ENCODE data around the gene DHRS3. TPM values are rescaled to one million over a fixed set of nuclear protein-coding genes. Genes with fewer than 3 reads are reported as not detected.

DHRS3 gene
- total RNA-seq, 1 experiment from 2014 or later, result 87.0 TPM

- RAD21 ChIA-PET (ENCODE audit: low non-redundant PET in 1 of 2, low total read pairs in 2 of 2, uncharacterized antibody in 2 of 2, unreplicated experiment in 2 of 2), result no interaction called here
- Histone ChIP-seq H3K4me1 (ENCODE audit: control insufficient read depth in 1 of 2, insufficient read depth in 2 of 2, low read length in 2 of 2) (peaks cover 21 to 42% of the 10 kb centered on the region in 2 experiments; a peak in 3 of 4 replicates), H3K79me2 (ENCODE audit: insufficient read depth, low read length) (no peaks in the 10 kb centered on the region), H3K4me2 (ENCODE audit: low read length) (0 out of 2 replicates have a peak overlapping the region, but pooled peaks have one; percentile 63), H3K27me3 (ENCODE audit: insufficient read depth, low read length) (no peaks in the 10 kb centered on the region), H3K9ac (ENCODE audit: low read length) (no peak overlapping the region), H4K20me1 (ENCODE audit: insufficient read depth) (no peaks in the 10 kb centered on the region), H2AFZ (ENCODE audit: low read depth, low read length, poor library complexity, severe bottlenecking) (peak overlapping the region; percentile 72), H3K9me2 (ENCODE audit: insufficient read depth) (no peaks in the 10 kb centered on the region), H3K9me3 (ENCODE audit: control insufficient read depth in 1 of 2, insufficient read depth in 1 of 2, low read depth in 1 of 2, low read length in 2 of 2) (no peaks in the 10 kb centered on the region), H3K4me3 (replicated peaks in 1 of 2; ENCODE audit: low read depth in 1 of 2, low read length in 2 of 2) (no peak overlapping the region), H3K27ac (ENCODE audit: low read depth, low read length) (no peak overlapping the region), H3K36me3 (ENCODE audit: control insufficient read depth in 1 of 2, insufficient read depth in 2 of 2, low read length in 2 of 2) (no peaks in the 10 kb centered on the region)
- ATAC-seq (no peak), DNase-seq (ENCODE audit: low read depth, low spot score) (no peak)
- BruUV-seq (replicated peaks), result no TSS peak
- CTCF ChIA-PET, result no interaction called here
- POLR2A ChIA-PET, result no interaction called here
- TF ChIP-seq ZFX (IDR thresholded peaks at IDR 0.05) (no peak), JUND (IDR thresholded peaks at IDR 0.05) (no peak), POLR2A (IDR thresholded peaks at IDR 0.05; ENCODE audit: borderline replicate concordance, extremely low read depth, insufficient read depth, insufficient read length) (no peak)
- intact Hi-C loops (cut with micrococcal nuclease), result no loop called here
Measured at GRCh38 chr1:12529640-12530174, 88.3 kb downstream of the DHRS3 start.

DNA sequence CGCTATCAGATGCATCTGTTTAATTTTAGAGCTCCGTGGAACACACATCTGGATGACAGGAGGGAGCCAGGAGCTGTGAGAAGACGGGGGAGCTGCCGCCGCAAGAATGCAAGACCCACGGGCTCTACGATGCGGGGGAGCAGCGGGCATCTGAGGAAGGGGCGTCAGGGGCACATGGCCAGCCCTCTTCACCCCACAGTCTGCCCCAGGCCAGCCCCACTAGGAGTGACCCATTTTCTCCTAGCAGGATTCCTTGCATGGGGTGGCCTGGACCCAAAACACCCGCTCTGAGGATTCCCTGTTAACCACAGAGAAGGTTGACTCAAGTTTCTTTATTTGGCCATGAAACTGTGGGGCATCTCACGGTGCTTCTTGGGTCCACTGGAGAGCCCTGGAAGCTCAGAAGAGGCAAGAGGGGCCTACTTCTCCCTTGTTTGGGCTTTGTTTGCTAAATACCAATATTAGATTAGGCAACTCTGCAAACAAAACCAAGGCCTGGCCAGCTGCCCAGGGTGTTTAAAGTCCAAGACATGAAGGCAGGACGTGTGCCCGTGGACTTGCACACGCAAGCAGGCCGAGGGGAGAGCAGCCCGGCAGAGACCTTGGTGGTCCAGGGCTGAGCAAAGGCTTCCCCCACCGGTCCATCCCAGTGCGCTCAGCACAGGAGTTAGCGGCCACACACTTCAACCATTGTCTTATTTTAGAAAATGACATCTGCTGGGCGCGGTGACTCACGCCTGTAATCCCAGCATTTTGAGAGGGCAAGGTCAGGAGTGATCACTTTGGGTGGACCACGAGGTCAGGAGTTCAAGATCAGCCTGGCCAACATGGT, 89.8 kb downstream of the DHRS3 start:
- H4K20me1 ChIP-seq (ENCODE audit: insufficient read depth), result no peaks in the 10 kb centered on the region
- peak overlapping the region; percentile 72 for H2AFZ ChIP-seq (ENCODE audit: low read depth, low read length, poor library complexity, severe bottlenecking)
- no peaks in the 10 kb centered on the region for H3K9me3 ChIP-seq (ENCODE audit: control insufficient read depth in 1 of 2, insufficient read depth in 1 of 2, low read depth in 1 of 2, low read length in 2 of 2)
- ChIA-PET RAD21 (ENCODE audit: low non-redundant PET in 1 of 2, low total read pairs in 2 of 2, uncharacterized antibody in 2 of 2, unreplicated experiment in 2 of 2) (no interaction called here), CTCF (interaction anchor here (1.0 kb wide), 1 partner anchor 10 kb away, joined by 3 read pairs; no protein-coding TSS in a partner anchor), POLR2A (interaction anchor here (0.6 to 0.9 kb wide), 3 partner anchors 11 to 50 kb away, joined by 3 read pairs; no protein-coding TSS in a partner anchor)
- no peak overlapping the region for H3K27ac ChIP-seq (ENCODE audit: low read depth, low read length)
- H3K9ac ChIP-seq (ENCODE audit: low read length), result no peak overlapping the region
- H3K4me1 ChIP-seq (ENCODE audit: control insufficient read depth in 1 of 2, insufficient read depth in 2 of 2, low read length in 2 of 2), result peaks cover 21 to 42% of the 10 kb centered on the region in 2 experiments; a peak in 3 of 4 replicates
- DNase-seq (ENCODE audit: low read depth, low spot score), result no peak
- H3K4me2 ChIP-seq (ENCODE audit: low read length), result peak overlapping the region; percentile 63
- BruUV-seq (replicated peaks), result no TSS peak
- H3K79me2 ChIP-seq (ENCODE audit: insufficient read depth, low read length), result no peaks in the 10 kb centered on the region
- no peak overlapping the region; a peak in 1 of 4 replicates for H3K4me3 ChIP-seq (replicated peaks in 1 of 2; ENCODE audit: low read depth in 1 of 2, low read length in 2 of 2)
- intact Hi-C loops (cut with micrococcal nuclease), result no loop called here
- no peaks in the 10 kb centered on the region for H3K27me3 ChIP-seq (ENCODE audit: insufficient read depth, low read length)
- no peaks in the 10 kb centered on the region for H3K36me3 ChIP-seq (ENCODE audit: control insufficient read depth in 1 of 2, insufficient read depth in 2 of 2, low read length in 2 of 2)
- no peaks in the 10 kb centered on the region for H3K9me2 ChIP-seq (ENCODE audit: insufficient read depth)
- ATAC-seq, result peak; percentile 65
- TF ChIP-seq SIN3A (IDR thresholded peaks at IDR 0.05; ENCODE audit: low read depth) (no peak), EZH2 (IDR thresholded peaks at IDR 0.05) (no peak), TCF7L2 (IDR thresholded peaks at IDR 0.05; ENCODE audit: borderline replicate concordance, extremely low read depth, insufficient read depth, insufficient read length) (no peak), YY1 (IDR thresholded peaks at IDR 0.05; ENCODE audit: extremely low read depth, insufficient replicate concordance, low read depth, low read length) (no peak), EZH2phosphoT487 (IDR thresholded peaks at IDR 0.05; ENCODE audit: borderline replicate concordance) (no peak), CTCF (IDR thresholded peaks at IDR 0.05 in 2 of 3, conservative IDR thresholded peaks at IDR 0.05 in 1 of 3; ENCODE audit: borderline replicate concordance in 1 of 3, insufficient read depth in 1 of 3, low read depth in 2 of 3, low read length in 2 of 3) (no peak), CBX3 (IDR thresholded peaks at IDR 0.05; ENCODE audit: low read depth) (peak; percentile 59; the same call in 1 of the 2 replicates), SP1 (IDR thresholded peaks at IDR 0.05; ENCODE audit: low read depth) (peak; percentile 42; the same call in 1 of the 2 replicates), JUND (IDR thresholded peaks at IDR 0.05) (peak; percentile 53), ZNF274 (IDR thresholded peaks at IDR 0.05; ENCODE audit: low read depth, low read length) (no peak), CEBPB (IDR thresholded peaks at IDR 0.05; ENCODE audit: low read depth) (peak; percentile 63), POLR2A (IDR thresholded peaks at IDR 0.05; ENCODE audit: borderline replicate concordance, extremely low read depth, insufficient read depth, insufficient read length) (no peak), EGR1 (IDR thresholded peaks at IDR 0.05; ENCODE audit: low read depth) (no peak), RAD21 (IDR thresholded peaks at IDR 0.05; ENCODE audit: low read depth) (no peak)

Data from HCT116 (cell line).